SK-N-SH (cell line): ENCODE measurements around the gene DNMT3B. TPM values are rescaled to one million over a fixed set of nuclear protein-coding genes. Genes with fewer than 3 reads are reported as not detected.

Experiments used
- CTCF ChIA-PET: fragments of 300-600, 350-600 bp; formaldehyde crosslinking; extraction: SDS; loops from one replicate; lab custom pipeline; 2021; lab: Yijun Ruan, JAX
- POLR2A ChIA-PET: fragments of 350-600 bp; sonication (Branson Sonifier 250); formaldehyde crosslinking; extraction: SDS; loops from one replicate; lab custom pipeline; 2020; ENCODE audit warnings: antibody characterized with exemption, inconsistent platforms; lab: Yijun Ruan, JAX
- DNase-seq: peaks from one replicate; pipeline ENCODE4 v3.0.0; 2012
- H2AFZ ChIP-seq: fragments of 200-600 bp; sonication (generic); 2 replicates; pipeline ENCODE4 v1.8.1; 2016; ENCODE audit warnings: antibody characterized with exemption, mild to moderate bottlenecking, low read depth
- H3F3A ChIP-seq: fragments of 200-600 bp; sonication (generic); replicated peaks from 2 replicates; pipeline ENCODE3; 2016; ENCODE audit warnings: antibody characterized with exemption, mild to moderate bottlenecking; ENCODE audit not compliant: insufficient read depth
- H3K27ac ChIP-seq, 2 experiments: fragments of 200-500 bp in 1 of 2; fragments of 200-600 bp in 1 of 2; sonication (Bioruptor generic) in 1 of 2; sonication (generic), shearing (Covaris generic) in 1 of 2; 2 replicates each; pipeline versions ENCODE4 v1.5.1 to v1.6.1; 2014 to 2016; ENCODE audit warnings: low read depth in 2 of 2, inconsistent platforms in 1 of 2, low read length in 1 of 2, mild to moderate bottlenecking in 1 of 2, mixed read lengths in 1 of 2
- H3K27me3 ChIP-seq: fragments of 200-600 bp; sonication (generic), shearing (Covaris generic); 2 replicates; pipeline ENCODE4 v1.6.1; 2016; ENCODE audit warnings: mixed run types; ENCODE audit not compliant: insufficient read depth
- H3K36me3 ChIP-seq, 2 experiments: fragments of 200-500 bp in 1 of 2; fragments of 200-600 bp in 1 of 2; sonication (Bioruptor generic) in 1 of 2; sonication (generic) in 1 of 2; replicated peaks in 1 of 2; 2 replicates each; pipeline versions ENCODE3 to v1.5.1; 2014 to 2016; ENCODE audit warnings: low read length in 1 of 2, mild to moderate bottlenecking in 1 of 2; ENCODE audit not compliant: insufficient read depth in 2 of 2, control insufficient read depth in 1 of 2
- H3K4me1 ChIP-seq, 2 experiments: fragments of 200-500 bp in 1 of 2; fragments of 200-600 bp in 1 of 2; sonication (Bioruptor generic) in 1 of 2; sonication (generic), shearing (Covaris generic) in 1 of 2; 2 replicates each; pipeline versions ENCODE4 v1.5.1 to v1.6.1; 2014 to 2016; ENCODE audit warnings: low read depth in 1 of 2, low read length in 1 of 2, mixed run types in 1 of 2; ENCODE audit not compliant: insufficient read depth in 2 of 2, control insufficient read depth in 1 of 2
- H3K4me2 ChIP-seq: fragments of 200-600 bp; sonication (generic), shearing (Covaris generic); 2 replicates; pipeline ENCODE4 v1.6.1; 2017; ENCODE audit warnings: mixed run types
- H3K4me3 ChIP-seq, 2 experiments: fragments of 200-500 bp in 1 of 2; fragments of 200-600 bp in 1 of 2; sonication (Bioruptor generic) in 1 of 2; sonication (generic), shearing (Covaris generic) in 1 of 2; 2 replicates each; pipeline versions ENCODE4 v1.5.1 to v1.8.1; 2014 to 2016; ENCODE audit warnings: low read depth in 2 of 2, inconsistent platforms in 1 of 2, low read length in 1 of 2, mild to moderate bottlenecking in 1 of 2, mixed read lengths in 1 of 2, moderate library complexity in 1 of 2
- H3K79me2 ChIP-seq: fragments of 200-600 bp; sonication (generic); 2 replicates; pipeline ENCODE4 v1.8.1; 2017; ENCODE audit warnings: mild to moderate bottlenecking; ENCODE audit not compliant: insufficient read depth
- H3K9ac ChIP-seq: fragments of 200-600 bp; sonication (generic); 2 replicates; pipeline ENCODE4 v1.6.1; 2017; ENCODE audit warnings: mixed run types
- H3K9me2 ChIP-seq: fragments of 200-600 bp; sonication (generic); 2 replicates; pipeline ENCODE4 v1.6.1; 2017; ENCODE audit warnings: mixed run types
- H3K9me3 ChIP-seq: fragments of 200-600 bp; sonication (generic); 2 replicates; pipeline ENCODE4 v1.6.1; 2017; ENCODE audit warnings: mixed run types, mild to moderate bottlenecking, moderate library complexity
- H4K20me1 ChIP-seq: fragments of 200-600 bp; sonication (generic); 2 replicates; pipeline ENCODE4 v1.6.1; 2017; ENCODE audit warnings: mild to moderate bottlenecking, mixed run types; ENCODE audit not compliant: insufficient read depth
- EP300 ChIP-seq, 2 experiments: IDR thresholded peaks; 2 replicates each; pipeline versions ENCODE4 v1.4.0 to v1.6.1; 2012; ENCODE audit warnings: borderline replicate concordance in 1 of 2, low read depth in 1 of 2, low read length in 1 of 2
- EZH2phosphoT487 ChIP-seq: fragments of 200-600 bp; sonication (generic); IDR thresholded peaks from 2 replicates; pipeline ENCODE4 v1.6.1; 2017; ENCODE audit warnings: low read depth, mixed run types, mild to moderate bottlenecking, antibody characterized with exemption, moderate library complexity, borderline replicate concordance
- FOSL2 ChIP-seq: IDR thresholded peaks from 2 replicates; pipeline ENCODE4 v1.4.0; 2012; ENCODE audit warnings: low read depth, mild to moderate bottlenecking, moderate library complexity, borderline replicate concordance
- FOXJ3 ChIP-seq: sonication (generic); formaldehyde crosslinking; IDR thresholded peaks from 2 replicates; pipeline ENCODE4 v1.5.1; 2020; ENCODE audit warnings: mild to moderate bottlenecking, missing genetic modification reagents
- GABPA ChIP-seq: IDR thresholded peaks from 2 replicates; pipeline ENCODE4 v1.4.0; 2012; ENCODE audit warnings: low read depth, mild to moderate bottlenecking
- IRF3 ChIP-seq: fragments of 150-350 bp; IDR thresholded peaks from 2 replicates; pipeline ENCODE4 v1.6.1; 2016; ENCODE audit warnings: mild to moderate bottlenecking, low read depth, low read length
- JUND ChIP-seq: IDR thresholded peaks from 2 replicates; pipeline ENCODE4 v1.4.0; 2012
- MAX ChIP-seq: IDR thresholded peaks from 2 replicates; pipeline ENCODE4 v1.4.0; 2012; ENCODE audit warnings: low read depth
- MEF2A ChIP-seq: IDR thresholded peaks from 2 replicates; pipeline ENCODE4 v1.4.0; 2012; ENCODE audit warnings: low read depth, borderline replicate concordance
- PBX3 ChIP-seq: IDR thresholded peaks from 2 replicates; pipeline ENCODE4; 2012
- POLR2AphosphoS5 ChIP-seq: IDR thresholded peaks from 2 replicates; pipeline ENCODE4 v1.6.1; 2012; ENCODE audit warnings: low read depth, low read length
- RCOR1 ChIP-seq: fragments of 150-350 bp; IDR thresholded peaks from 2 replicates; pipeline ENCODE4 v1.6.1; 2017; ENCODE audit warnings: antibody characterized with exemption, low read length
- RFX5 ChIP-seq: IDR thresholded peaks from 2 replicates; pipeline ENCODE4 v1.6.1; 2012; ENCODE audit warnings: mild to moderate bottlenecking, improper control_type of control experiment, low read length
- RXRA ChIP-seq: IDR thresholded peaks from 2 replicates; pipeline ENCODE4 v1.4.0; 2012; ENCODE audit warnings: low read depth, mild to moderate bottlenecking, borderline replicate concordance
- SIN3A ChIP-seq: IDR thresholded peaks from 2 replicates; pipeline ENCODE4 v1.6.1; 2012; ENCODE audit warnings: low read depth, mild to moderate bottlenecking, low read length, moderate library complexity, borderline replicate concordance
- TEAD4 ChIP-seq: IDR thresholded peaks from 2 replicates; pipeline ENCODE4 v1.4.0; 2012; ENCODE audit warnings: mild to moderate bottlenecking, borderline replicate concordance; ENCODE audit not compliant: insufficient read depth
- USF2 ChIP-seq: fragments of 150-350 bp; IDR thresholded peaks from 2 replicates; pipeline ENCODE4 v1.6.1; 2017; ENCODE audit warnings: antibody characterized with exemption, low read length, low read depth, borderline replicate concordance
- WGBS: methylation state at CpG from one replicate; pipeline ENCODE4 v1.1.6; 2017; ENCODE audit warnings: low lambda C conversion rate; 5-methylcytosine and 5-hydroxymethylcytosine counted together
- polyA plus RNA-seq, 3 experiments: library from polyadenylated mRNA; depleted of rRNA; stranded (reverse); fragments of >200 nt; gene quantifications; 2 replicates each; pipeline ENCODE4 v1.2.3, GENCODE V29; 2012

DNMT3B gene
- polyA plus RNA-seq, 1 of the 3 experiments (the other 2 are of a cell fraction): 2.2 TPM

GRCh38 chr20:32752458-32753250, 9.5 kb upstream of the DNMT3B start:
- DNase-seq: no peak
- Histone ChIP-seq H3K27ac (peak overlapping the region in 1 of 2 experiments; percentile 63; a peak in 2 of 4 replicates), H3K4me3 (no peak overlapping the region), H3K4me1 (peaks cover 0 to 26% of the 10 kb centered on the region in 2 experiments; a peak in 2 of 4 replicates), H4K20me1 (no peaks in the 10 kb centered on the region), H3K4me2 (peak overlapping the region; percentile 49; the same call in 1 of the 2 replicates), H3K9me3 (no peaks in the 10 kb centered on the region), H3F3A (peaks cover 31% of the 10 kb centered on the region), H3K79me2 (no peaks in the 10 kb centered on the region), H3K27me3 (no peaks in the 10 kb centered on the region), H3K9ac (0 out of 2 replicates have a peak overlapping the region, but pooled peaks have one; percentile 24), H2AFZ (peak overlapping the region; percentile 74; the same call in 1 of the 2 replicates), H3K9me2 (no peaks in the 10 kb centered on the region), H3K36me3 (no peaks in the 10 kb centered on the region)
- ChIA-PET CTCF (interaction anchor here (1.3 kb wide), 1 partner anchor 100 kb away, joined by 3 read pairs; no protein-coding TSS in a partner anchor), POLR2A (no interaction called here)
- TF ChIP-seq EP300 (IDR thresholded peaks at IDR 0.05; ENCODE audit: borderline replicate concordance in 1 of 2, low read depth in 1 of 2, low read length in 1 of 2) (peak in 1 of 2 experiments; percentile 35; a peak in 1 of 4 replicates), JUND (peak; percentile 46), MEF2A (no peak), SIN3A (no peak), FOSL2 (peak; percentile 50; the same call in 1 of the 2 replicates)
- WGBS: 53% methylated on average over 10 of the region's 10 CpGs

GRCh38 chr20:32753731-32754130, 8.5 kb upstream of the DNMT3B start:
- H3K4me1 ChIP-seq: peaks cover 0 to 26% of the 10 kb centered on the region in 2 experiments; a peak in 2 of 4 replicates
- H3K27ac ChIP-seq: no peak overlapping the region
- H3K9me2 ChIP-seq: no peaks in the 10 kb centered on the region
- H3K9ac ChIP-seq: no peak overlapping the region
- H3K36me3 ChIP-seq: no peaks in the 10 kb centered on the region
- no peak overlapping the region for H3K4me3 ChIP-seq
- no peaks in the 10 kb centered on the region for H3K27me3 ChIP-seq
- H3F3A ChIP-seq: peaks cover 31% of the 10 kb centered on the region
- H3K79me2 ChIP-seq: no peaks in the 10 kb centered on the region
- ChIA-PET CTCF (interaction anchor here (1.0 to 1.3 kb wide), 3 partner anchors 25 to 101 kb away, joined by 3 read pairs; no protein-coding TSS in a partner anchor), POLR2A (no interaction called here)
- H2AFZ ChIP-seq: peak overlapping the region; percentile 65; the same call in 1 of the 2 replicates
- 57% methylated on average over 4 of the region's 4 CpGs for WGBS
- no peaks in the 10 kb centered on the region for H3K9me3 ChIP-seq
- TF ChIP-seq FOSL2: peak; percentile 50; the same call in 1 of the 2 replicates
- TF ChIP-seq MAX: no peak
- no peak for TF ChIP-seq POLR2AphosphoS5
- TF ChIP-seq JUND: no peak; the same call in 1 of the 2 replicates
- 0 out of 2 replicates have a peak overlapping the region, but pooled peaks have one; percentile 49 for H3K4me2 ChIP-seq
- H4K20me1 ChIP-seq: no peaks in the 10 kb centered on the region
- DNase-seq: no peak

GRCh38 chr20:32756156-32756555, 6.0 kb upstream of the DNMT3B start:
- ChIA-PET POLR2A (no interaction called here), CTCF (no interaction called here)
- Histone ChIP-seq H3K9ac (no peak overlapping the region), H3K4me1 (peaks cover 0 to 14% of the 10 kb centered on the region in 2 experiments; a peak in 2 of 4 replicates), H4K20me1 (no peaks in the 10 kb centered on the region), H3K36me3 (no peaks in the 10 kb centered on the region), H3F3A (peaks cover 31% of the 10 kb centered on the region), H3K4me3 (no peak overlapping the region), H3K27me3 (no peaks in the 10 kb centered on the region), H3K9me2 (no peaks in the 10 kb centered on the region), H3K79me2 (no peaks in the 10 kb centered on the region), H2AFZ (no peak overlapping the region), H3K4me2 (no peak overlapping the region), H3K9me3 (no peaks in the 10 kb centered on the region), H3K27ac (no peak overlapping the region)
- 68% methylated on average over 5 of the region's 5 CpGs for WGBS
- DNase-seq: no peak
- no peak for TF ChIP-seq PBX3
- no peak for TF ChIP-seq EZH2phosphoT487
- no peak for TF ChIP-seq GABPA
- TF ChIP-seq RXRA: no peak
- TF ChIP-seq FOXJ3: no peak
- TF ChIP-seq RFX5: no peak
- no peak for TF ChIP-seq SIN3A
- no peak for TF ChIP-seq IRF3
- no peak for TF ChIP-seq RCOR1
- no peak for TF ChIP-seq TEAD4
- TF ChIP-seq USF2: no peak
